NCI-H82 (cell line): ENCODE data around the gene CLEC4A.
"Not testable (repeated sequence)": the region's sequence is repeated elsewhere in the genome, so short reads cannot be mapped to it uniquely, and the experiment has no call there.

ENCODE experiments used
- DNase-seq: peaks from one replicate; lab custom pipeline; 2025; lab: John Stamatoyannopoulos, UW

The CLEC4A gene

DNA sequence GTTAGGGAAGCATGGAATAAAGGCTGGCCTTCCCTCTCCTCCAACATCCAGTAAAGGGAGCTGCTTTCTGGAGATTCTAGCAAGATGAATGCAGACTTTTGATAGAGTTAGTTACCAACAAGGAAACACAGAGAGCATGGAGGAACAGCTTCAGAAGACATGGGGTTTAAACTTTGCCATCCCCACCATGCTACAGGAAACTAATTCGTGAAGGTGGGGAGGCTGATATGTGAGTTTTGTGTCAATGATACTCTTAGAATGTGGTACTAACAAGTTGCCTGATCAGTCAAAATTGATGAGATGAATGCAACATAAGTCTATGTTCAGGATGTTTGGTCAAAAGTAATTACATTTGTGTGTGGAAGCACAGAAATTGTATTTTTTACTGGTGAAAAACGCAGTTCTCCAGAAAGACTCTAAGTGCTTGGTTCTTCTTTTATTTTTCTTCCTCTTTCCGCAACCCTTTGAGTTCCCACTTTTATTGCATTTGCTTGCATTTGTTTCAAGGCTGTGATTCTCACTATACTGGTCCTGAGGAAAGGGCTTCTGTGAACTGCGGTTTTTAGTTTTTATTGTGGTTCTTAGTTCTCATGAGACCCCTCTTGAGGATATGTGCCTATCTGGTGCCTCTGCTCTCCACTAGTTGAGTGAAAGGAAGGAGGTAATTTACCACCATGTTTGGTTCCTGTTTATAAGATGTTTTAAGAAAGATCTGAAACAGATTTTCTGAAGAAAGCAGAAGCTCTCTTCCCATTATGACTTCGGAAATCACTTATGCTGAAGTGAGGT lies at the start of gene CLEC4A:
TSS of gene CLEC4A (plus strand) at position 494 of the 789 bp plus-strand sequence. CDS start at position 756, 262 bp downstream.
- DNase-seq: no peak

DNA sequence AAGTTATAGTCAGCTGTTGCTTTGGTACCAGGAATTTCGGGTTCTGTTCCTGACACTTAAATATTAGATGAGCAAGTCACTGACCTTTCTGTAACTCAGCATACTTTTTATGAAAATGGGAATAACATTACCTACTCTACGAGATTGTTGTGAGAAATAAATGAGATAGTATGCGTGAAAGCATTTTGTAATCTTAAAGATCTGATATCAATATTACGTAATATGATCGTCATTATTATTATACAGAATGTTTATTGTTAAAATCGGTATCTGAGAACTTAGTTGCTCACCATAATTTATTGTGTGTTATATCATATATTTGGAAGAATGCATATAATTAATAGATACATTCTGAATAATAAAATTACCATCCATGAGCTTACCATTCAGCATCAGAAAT lies 47.5 kb upstream of the CLEC4A start:
- no peak for DNase-seq

- DNase-seq: no peak
Measured at GRCh38 chr12:8076366-8076765, 47.1 kb upstream of the CLEC4A start.

GRCh38 chr12:8077207-8077606 lies 46.2 kb upstream of the CLEC4A start:
- peak; percentile 12 for DNase-seq

DNA sequence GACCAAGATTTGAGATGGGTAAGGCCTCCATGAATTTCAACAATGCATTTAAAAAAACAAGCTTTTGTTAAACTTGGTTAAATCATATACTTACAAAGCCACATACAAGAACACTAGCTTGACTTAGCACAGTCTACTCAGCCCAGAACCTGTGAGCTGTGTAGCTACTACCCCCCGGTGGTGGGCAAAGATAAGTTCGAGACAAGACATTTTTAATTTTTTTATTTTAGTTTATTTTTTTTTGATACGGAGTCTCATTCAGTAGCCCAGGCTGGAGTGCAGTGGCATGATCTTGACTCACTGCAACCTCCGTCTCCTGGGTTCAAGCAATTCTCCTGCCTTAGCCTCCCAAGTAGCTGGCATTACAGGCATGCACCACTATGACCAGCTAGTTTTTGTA lies 45.0 kb upstream of the CLEC4A start:
- peak; percentile 44 for DNase-seq

GRCh38 chr12:8078916-8079315 lies 44.5 kb upstream of the CLEC4A start:
- DNase-seq: no peak

DNA sequence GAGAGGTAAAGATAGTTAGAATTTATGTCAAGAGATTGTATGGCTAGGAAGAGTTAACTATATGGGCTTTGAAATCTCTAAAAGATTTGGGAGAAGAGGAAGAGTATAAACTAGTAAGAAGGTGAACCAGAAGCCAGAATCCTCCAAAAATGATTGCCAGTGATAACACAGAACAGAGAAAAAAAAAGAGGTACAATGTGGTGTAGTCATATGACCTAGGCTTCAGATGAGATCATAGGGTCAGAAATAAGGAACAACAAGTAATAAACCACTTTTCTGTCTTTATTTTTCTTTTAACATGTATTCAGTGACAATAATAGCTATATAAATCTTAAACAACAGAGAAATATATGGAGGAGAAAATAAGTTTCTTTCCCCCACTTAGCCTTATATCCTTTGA lies 43.3 kb upstream of the CLEC4A start:
- no peak for DNase-seq

GRCh38 chr12:8081251-8081920 lies 42.0 kb upstream of the CLEC4A start:
- DNase-seq: peak; percentile 16

GRCh38 chr12:8082808-8083100 lies 40.7 kb upstream of the CLEC4A start:
- no peak for DNase-seq

DNA sequence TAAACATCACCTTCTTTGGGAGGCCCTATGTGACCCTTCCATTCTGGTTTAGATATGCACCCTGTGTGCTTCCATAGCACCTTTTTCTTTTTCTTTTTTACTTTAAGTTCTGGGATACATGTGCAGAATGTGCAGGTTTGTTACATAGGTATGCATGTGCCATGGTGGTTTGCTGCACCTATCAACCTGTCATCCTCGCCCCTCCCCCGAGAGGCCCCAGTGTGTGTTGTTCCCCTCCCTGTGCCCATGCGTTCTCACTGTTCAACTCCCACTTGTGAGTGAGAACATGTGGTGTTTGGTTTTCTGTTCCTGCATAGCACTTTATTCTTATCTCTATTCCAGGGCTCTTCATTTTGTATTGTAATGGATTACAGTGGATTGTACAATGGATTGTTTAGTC lies 39.1 kb upstream of the CLEC4A start:
- not testable (repeated sequence) for DNase-seq

- peak; percentile 17 for DNase-seq
Measured at GRCh38 chr12:8087666-8088065, 35.8 kb upstream of the CLEC4A start.

- DNase-seq: peak; percentile 85
Measured at GRCh38 chr12:8088574-8088973, 34.8 kb upstream of the CLEC4A start.

DNA sequence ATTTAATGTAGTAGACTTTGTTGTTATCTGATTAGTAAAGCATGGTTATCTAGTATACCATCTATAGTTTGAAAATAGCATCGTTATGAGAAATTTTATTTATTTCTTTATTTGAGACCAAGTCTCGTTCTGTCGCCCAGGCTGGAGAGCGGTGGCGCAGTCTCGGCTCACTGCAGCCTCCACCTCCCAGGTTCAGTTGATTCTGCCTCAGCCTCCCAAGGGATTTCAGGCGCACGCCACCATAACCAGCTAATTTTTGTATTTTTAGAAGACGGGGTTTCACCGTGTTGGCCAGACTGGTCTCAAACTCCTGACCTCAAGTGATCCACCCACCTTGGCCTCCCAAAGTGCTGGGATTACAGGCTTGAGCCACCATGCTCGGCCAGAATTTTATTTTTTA lies 34.1 kb upstream of the CLEC4A start:
- DNase-seq: not testable (repeated sequence)

GRCh38 chr12:8089716-8090115 lies 33.7 kb upstream of the CLEC4A start:
- DNase-seq: no peak

DNA sequence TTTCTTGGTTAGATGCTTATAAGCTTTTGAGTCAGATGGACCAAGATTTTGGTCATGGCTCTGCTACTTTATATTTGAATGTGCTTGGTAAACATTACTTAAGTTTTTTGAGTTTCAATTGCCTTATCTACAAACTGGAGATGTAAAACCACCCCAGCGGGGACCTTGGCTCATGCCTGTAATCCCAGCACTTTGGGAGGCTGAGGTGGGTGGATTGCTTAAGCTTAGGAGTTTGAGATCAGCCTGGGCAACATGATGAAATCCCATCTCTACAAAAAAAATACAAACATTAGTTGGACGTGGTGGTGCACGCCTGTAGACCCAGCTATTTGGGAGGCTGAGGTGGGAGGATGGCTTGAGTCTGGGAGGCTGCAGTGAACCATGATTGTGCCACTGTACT lies 30.1 kb upstream of the CLEC4A start:
- DNase-seq: no peak

GRCh38 chr12:8096281-8096915 lies 27.0 kb upstream of the CLEC4A start:
- no peak for DNase-seq

GRCh38 chr12:8099235-8099634 lies 24.2 kb upstream of the CLEC4A start:
- DNase-seq: no peak

DNA sequence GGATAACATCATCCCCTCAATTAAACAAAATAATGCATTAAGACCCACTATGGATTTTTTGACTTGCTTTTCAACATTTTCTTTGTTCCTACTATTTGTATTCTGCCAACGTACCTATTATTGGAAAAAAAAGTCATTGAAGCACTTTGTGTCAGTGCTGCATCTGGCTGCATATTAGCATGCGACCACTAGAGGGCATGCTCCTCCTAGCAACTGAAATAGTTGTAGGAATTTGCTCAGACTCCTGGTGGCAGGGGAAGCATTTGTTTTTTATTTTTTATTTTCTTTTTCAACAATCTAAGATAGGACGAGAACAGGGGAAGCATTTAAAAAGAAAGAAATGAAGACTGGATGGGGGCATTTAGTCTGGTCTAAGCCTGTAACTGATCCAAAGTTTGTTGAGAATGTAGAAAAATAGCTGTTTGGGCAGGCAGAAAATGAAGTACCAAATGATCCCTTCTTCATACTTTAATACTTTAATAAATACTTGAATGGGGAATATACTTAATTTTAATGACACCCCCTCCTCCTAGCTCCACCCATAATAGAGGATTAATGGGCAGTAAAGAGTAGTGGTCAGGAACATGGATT lies 14.5 kb upstream of the CLEC4A start:
- DNase-seq: peak; percentile 82

GRCh38 chr12:8113117-8113516 lies 10.3 kb upstream of the CLEC4A start:
- not testable (repeated sequence) for DNase-seq

GRCh38 chr12:8120072-8120713 lies 3.2 kb upstream of the CLEC4A start:
- no peak for DNase-seq

- no peak for DNase-seq
Measured at GRCh38 chr12:8127138-8127537, 3.7 kb downstream of the CLEC4A start.

- peak; percentile 71 for DNase-seq
Measured at GRCh38 chr12:8133636-8134397, 10.4 kb downstream of the CLEC4A start.
